Stimulated activated CD4-positive, alpha-beta T cell treated with anti-CD3 and anti-CD28 coated beads, TNF-alpha, amount 100 ng/mL, for 24 hours (primary cell): ENCODE data around the gene BBLN.
"Not testable (repeated sequence)": the region's sequence is repeated elsewhere in the genome, so short reads cannot be mapped to it uniquely, and the experiment has no call there.

Experiments
- DNase-seq, 3 experiments: peaks; one replicate each; pipeline ENCODE4 v3.0.0-alpha.2; 2020; ENCODE audit warnings: low read depth in 3 of 3

Gene BBLN

GRCh38 chr9:128162215-128163026 lies 2.4 kb downstream of the BBLN start:
- DNase-seq: no peak

DNA sequence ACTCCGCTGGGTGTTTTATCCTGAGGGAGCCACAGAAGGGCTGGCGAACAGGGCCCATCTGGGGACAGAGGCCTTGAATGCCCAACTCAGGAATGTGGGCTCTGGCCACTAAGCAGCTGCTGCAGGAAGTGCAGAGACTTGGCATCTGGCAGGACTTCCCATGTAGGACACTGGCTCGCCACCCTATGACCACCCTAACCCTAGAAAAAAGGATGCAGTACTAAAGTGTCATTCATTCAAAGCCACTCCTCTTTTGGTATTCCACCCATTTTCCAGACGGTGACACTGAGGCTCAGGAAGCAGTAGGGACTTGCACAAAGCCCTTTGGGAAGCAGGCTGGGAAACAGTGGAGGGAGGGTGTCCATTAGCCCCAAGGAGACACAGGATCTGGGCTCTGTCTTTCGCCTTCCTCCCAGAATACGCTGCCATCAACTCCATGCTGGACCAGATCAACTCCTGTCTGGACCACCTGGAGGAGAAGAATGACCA lies 3.0 kb downstream of the BBLN start:
- no peak for DNase-seq

GRCh38 chr9:128163523-128164306 lies 3.6 kb downstream of the BBLN start:
- no peak for DNase-seq

DNA sequence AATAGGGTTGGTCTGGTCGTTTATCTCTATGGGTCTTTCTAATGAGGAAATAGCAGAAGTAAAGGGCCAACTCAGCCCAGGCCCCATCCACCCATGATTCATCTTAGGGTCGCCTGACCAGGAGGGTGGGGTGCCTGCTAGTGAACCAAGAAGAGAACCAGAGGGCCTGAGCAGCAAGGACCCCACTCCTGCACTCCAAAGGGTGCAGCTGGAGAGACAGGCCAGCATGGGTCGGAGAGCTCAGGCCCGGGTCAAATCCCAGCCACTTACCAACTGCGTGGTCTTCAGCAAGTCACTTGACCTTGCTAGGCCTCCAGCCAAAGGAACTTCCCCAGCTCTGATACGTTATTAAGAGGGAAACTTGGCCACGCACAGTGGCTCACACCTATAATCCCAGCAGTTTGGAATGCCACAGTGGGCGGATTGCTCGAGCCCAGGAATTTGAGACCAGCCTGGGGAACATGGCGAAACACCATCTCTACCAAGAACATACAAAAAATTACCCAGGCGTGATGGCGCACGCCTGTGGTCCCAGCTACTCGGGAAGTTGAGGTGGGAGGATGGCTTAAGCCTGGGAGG lies 4.3 kb downstream of the BBLN start:
- DNase-seq: no peak

- DNase-seq: no peak
These were observed 6.1 kb downstream of the BBLN start for GRCh38 chr9:128166169-128166568.

DNA sequence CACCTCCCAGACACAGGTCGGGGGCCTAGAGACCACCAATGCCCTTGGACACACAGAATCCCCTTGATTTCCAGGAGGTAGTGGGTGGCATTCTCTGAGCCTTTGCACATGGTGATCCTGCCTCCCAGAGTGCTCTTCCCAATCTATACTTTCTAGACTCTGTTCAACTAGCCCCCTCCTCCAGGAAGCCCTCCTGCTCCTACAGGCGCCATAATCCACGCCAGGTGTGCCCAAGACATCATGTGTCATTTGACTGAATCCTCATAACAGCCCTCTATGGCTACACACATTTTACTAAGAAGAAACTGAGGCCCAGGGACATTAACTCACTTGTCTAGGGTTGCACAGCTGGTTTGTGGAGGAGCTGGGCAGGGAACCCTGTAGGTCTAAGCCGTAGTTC lies 7.1 kb downstream of the BBLN start:
- no peak for DNase-seq

GRCh38 chr9:128168731-128169308 lies 8.8 kb downstream of the BBLN start:
- DNase-seq: no peak

DNA sequence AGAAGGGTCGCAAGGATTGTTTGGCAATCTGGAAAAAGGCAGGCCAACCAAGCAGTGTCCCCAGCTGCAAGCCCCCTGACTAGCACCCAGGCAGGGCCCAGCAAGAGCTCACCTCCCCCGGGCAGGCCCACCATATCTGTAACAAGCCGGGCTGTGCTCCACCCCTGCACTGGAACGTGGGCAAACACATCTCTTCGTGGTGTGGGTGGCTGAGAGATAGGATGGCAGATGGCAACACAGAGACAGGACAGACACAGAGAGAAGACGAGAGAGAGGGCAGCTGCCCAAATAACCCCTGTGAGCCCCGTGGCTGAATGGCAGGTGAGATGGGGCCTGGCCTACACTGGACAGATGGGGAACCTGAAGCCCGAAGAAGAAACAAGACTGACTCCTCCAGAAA lies 9.4 kb downstream of the BBLN start:
- DNase-seq: no peak

DNA sequence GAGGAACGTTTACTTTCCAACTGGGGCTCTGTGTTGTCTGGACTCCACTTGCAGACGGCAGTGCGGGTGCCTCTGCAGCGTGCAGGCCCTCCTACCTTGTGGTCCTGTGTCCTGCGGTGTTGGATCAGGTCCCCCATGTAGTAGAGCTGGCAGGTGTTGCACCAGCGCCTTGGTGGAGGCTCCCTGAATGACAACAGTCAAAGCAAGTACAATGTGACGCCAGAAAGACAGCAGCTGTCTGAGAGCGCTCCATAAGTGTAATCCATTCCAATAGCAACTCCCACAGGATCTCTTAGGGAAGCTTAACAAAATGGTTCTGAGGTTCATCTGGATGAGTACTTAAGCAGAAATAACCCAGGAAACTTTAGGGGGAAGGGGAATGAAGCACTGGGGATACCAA lies 9.9 kb downstream of the BBLN start:
- no peak for DNase-seq

DNA sequence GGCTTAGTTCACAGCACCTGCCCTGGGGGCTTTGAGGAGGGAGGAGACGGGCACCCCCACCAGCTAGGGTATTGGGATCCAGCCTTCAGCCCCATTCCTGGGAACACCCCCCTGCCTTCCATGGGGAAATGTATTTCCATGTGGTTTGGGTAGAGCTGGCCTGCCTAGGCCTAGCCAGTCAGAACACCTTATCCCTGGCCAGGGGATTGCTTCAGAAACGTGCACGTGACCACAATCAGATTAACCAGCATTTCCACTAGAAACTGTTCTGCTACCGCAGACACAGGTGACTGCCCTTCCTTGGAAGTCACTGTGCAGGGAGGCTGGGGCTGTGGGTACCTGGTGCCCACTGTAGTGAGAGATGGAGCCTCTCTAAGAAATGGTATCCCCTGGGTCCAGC lies 14.0 kb downstream of the BBLN start:
- no peak for DNase-seq

- DNase-seq: no peak
These were observed 15.1 kb downstream of the BBLN start for GRCh38 chr9:128175102-128175563.

DNA sequence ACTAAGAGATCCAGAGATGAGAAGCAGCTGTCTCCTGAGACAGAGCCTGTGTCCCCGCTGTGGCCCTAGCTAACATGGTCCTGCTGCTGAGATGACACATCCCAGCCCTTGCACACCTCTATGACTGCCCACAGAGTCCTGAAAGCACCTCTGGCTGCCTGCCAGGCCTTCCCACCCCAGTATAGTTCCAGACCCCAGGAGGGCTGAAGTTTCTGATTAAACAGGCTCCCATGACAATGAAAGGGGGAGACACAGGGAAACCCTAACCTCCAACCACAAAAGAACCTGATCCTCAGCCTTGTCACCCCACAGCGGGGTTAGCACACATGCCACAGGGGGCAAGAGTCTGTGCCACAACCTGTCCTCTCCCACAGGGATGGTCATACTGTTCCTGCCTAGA lies 15.7 kb downstream of the BBLN start:
- DNase-seq: no peak

- no peak for DNase-seq
These were observed 18.9 kb downstream of the BBLN start for GRCh38 chr9:128178806-128179431.

DNA sequence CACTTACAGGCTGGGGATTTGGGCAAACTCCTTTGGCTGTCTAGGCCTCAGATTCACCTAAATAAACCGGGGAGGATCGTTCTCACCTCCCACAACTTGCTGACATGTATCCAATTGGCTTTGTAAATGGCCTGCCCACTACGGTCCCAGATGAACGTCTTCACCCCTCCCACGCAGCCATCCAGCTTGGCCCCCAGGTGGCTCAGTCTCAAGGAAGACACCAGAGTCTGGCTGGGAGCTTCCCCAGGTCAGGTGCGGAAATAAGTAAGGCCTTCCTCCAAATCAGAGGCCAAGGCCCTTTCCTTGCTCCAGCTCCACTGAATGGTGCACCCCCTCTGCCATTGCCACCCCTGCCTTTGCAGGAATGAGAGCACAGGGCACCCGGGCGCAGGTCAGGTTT lies 19.9 kb downstream of the BBLN start:
- DNase-seq: no peak

DNA sequence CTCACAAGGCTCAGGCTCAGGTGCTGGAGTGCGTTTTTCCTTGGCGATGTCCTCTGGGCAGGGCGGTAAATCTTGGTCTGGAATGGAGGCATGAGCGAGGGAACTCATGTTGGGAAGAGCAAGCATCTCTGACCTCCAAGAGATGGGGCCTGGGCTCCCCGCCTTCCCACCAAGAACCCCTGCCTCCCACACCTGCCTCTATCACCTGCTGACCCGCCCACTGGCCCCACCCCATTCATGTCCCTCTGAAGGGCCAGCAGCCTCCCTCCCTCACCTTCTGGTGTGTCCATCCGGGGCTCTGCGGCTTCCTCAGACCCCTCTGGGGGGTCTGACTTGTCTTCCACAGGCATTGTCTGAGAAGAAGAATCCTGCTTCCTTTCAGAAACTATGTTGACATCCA lies 20.4 kb downstream of the BBLN start:
- no peak for DNase-seq

DNA sequence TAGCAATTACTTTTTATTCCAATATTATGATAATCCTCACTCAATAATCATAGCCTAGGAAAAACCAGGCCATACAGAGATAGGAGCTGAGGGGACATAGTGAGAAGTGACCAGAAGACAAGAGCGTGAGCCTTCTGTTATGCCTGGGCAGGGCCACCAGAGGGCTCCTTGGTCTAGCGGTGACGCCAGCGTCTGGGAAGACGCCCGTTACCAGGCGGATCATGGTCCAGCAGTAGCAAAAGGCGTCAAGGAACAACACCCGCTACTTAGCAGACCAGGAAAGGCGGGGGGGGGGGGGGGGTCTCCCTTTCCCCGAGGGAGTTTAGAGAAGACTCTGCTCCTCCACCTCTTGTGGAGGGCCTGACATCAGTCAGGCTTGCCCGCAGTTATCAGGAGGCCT lies 21.4 kb downstream of the BBLN start:
- DNase-seq: not testable (repeated sequence)

DNA sequence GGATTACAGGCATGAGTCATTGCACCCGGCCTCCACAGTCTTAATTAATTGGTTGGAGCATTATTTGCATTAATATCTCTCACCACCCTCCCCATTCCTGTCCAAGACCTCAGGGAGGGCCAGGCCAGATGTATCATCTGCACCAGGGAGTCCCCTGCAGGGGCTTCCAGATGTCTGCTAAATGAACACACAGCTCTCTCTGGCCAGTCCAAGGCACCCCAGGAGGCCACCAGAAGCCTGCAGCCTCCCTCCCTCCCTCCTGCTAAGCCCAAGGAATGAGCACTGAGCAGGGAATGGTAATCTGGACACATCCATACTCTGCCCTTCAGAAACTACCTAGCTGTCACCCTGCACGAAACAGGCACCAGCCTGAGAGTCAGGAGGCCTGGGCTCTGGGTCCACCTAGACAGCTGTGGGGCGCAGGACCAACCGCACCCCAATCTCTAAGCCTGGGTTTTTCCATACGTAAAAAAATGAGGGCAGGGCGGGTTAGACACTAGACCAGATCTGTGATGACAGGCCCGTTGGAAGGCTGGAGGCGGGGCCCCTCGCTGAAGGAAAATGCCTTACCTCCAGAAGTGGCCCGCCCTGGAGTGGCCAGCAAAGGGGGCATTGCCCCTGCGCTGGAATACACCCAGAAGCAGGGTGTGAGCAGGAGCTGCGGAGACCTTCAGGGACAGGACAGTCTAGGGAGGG lies 23.0 kb downstream of the BBLN start:
- DNase-seq: no peak

- no peak for DNase-seq
These were observed 26.2 kb downstream of the BBLN start for GRCh38 chr9:128185979-128186965.

- no peak for DNase-seq
These were observed 27.3 kb downstream of the BBLN start for GRCh38 chr9:128187361-128187760.

- DNase-seq: no peak
These were observed 28.1 kb downstream of the BBLN start for GRCh38 chr9:128188209-128188608.
